SJSA1 (cell line): ENCODE measurements around the gene IRF7. TPM values are rescaled to one million over a fixed set of nuclear protein-coding genes. Genes with fewer than 3 reads are reported as not detected.

Source experiments
- DNase-seq, 2 experiments: peaks; one replicate each; pipeline ENCODE4 v3.0.0-alpha.2; 2015 to 2020; ENCODE audit warnings: low spot score in 2 of 2, low read depth in 1 of 2
- H3K27ac ChIP-seq: fragments of 250-450 bp; sonication (Bioruptor Pico); 2 replicates; pipeline ENCODE4 v1.5.1; 2020; ENCODE audit warnings: mild to moderate bottlenecking, moderate library complexity
- H3K27me3 ChIP-seq: fragments of 250-450 bp; sonication (Bioruptor Pico); replicated peaks from 2 replicates; pipeline ENCODE4 v1.5.1; 2020; ENCODE audit warnings: mild to moderate bottlenecking, moderate library complexity
- H3K36me3 ChIP-seq: fragments of 250-450 bp; sonication (Bioruptor Pico); 2 replicates; pipeline ENCODE4 v1.5.1; 2020; ENCODE audit warnings: mild to moderate bottlenecking
- H3K4me1 ChIP-seq: fragments of 250-450 bp; sonication (Bioruptor Pico); replicated peaks from 2 replicates; pipeline ENCODE4 v1.6.1; 2021; ENCODE audit warnings: mild to moderate bottlenecking
- H3K4me3 ChIP-seq: fragments of 250-450 bp; sonication (Bioruptor Pico); 2 replicates; pipeline ENCODE4 v1.5.1; 2020; ENCODE audit warnings: mild to moderate bottlenecking
- H3K9me3 ChIP-seq: fragments of 250-450 bp; sonication (Bioruptor Pico); replicated peaks from 2 replicates; pipeline ENCODE4 v1.5.1; 2020; ENCODE audit warnings: mild to moderate bottlenecking
- total RNA-seq: library from RNA; depleted of rRNA; stranded (reverse); fragments of >200 nt; shearing (Covaris generic); gene quantifications from 2 replicates; pipeline ENCODE4 v1.2.3, GENCODE V29; 2014

The IRF7 gene
- total RNA-seq, 1 experiment from 2014 or later: 4.3 TPM

DNA sequence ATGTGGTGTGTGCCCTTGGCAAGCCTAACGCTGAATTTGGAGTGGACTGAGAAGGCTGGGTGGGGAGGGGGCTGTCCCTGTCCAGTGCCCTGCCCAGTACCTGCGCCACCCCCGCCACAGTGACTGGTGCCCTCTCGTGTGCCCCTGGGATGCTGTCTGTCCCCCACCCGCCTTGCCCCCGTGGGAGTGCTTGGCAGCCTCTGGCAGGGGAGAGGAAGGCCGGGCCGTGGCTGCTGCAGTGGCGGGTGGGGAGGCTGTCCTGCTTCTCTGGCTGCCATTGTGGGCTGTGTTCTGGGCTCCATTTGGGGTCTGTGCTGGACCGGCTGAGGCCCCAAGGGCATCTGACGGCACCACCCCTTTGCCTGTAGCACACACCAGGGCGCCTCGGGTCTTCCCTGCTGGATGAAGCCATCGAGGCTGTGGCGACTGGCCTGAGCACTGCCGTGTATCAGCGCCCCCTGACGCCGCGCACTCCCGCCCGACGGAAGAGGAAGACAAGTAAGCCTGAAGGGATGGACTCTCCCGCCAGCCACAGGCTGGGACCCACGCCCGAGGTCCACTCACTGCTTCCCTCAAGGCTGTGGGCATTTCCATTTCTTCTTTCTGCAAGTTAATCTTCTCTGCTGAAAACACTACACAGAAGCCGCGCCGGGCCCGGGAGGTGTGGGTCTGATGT is 17.6 kb downstream of the IRF7 start:
- Histone ChIP-seq H3K4me1 (no peaks in the 10 kb centered on the region), H3K9me3 (no peaks in the 10 kb centered on the region), H3K36me3 (peaks cover 31% of the 10 kb centered on the region), H3K27ac (no peak overlapping the region), H3K27me3 (no peaks in the 10 kb centered on the region), H3K4me3 (no peak overlapping the region)
- no peak for DNase-seq

DNA sequence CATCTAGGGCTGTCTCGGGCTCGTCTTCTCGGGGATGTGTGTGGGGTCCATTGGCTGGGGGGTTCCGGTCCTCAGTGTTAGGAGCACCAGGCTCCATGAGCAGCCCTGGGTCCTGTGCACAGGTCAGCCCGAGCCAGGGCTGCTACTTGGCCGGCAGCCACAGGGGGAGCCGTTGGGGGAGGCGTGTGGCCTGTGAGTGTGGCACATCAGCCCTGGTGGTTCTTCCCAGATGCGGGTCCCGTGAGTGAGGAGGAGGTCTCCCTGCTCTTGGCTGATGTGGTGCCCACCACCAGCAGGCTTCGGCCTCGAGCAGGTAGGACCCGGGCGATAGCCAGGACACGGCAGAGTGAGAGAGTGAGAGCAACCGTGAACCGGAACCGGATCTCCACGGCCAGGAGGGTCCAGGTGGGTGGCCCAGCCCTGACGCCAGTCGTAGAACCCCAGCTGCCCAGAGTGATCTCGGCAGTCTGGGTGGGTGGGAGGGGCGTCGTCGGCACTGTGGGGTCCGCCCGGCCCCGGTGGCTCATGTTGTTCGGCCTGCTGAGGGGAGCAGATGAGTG is 18.5 kb downstream of the IRF7 start:
- Histone ChIP-seq H3K9me3 (no peaks in the 10 kb centered on the region), H3K27ac (no peak overlapping the region), H3K4me1 (no peaks in the 10 kb centered on the region), H3K36me3 (peaks cover 36% of the 10 kb centered on the region), H3K27me3 (no peaks in the 10 kb centered on the region), H3K4me3 (no peak overlapping the region)
- no peak for DNase-seq

DNA sequence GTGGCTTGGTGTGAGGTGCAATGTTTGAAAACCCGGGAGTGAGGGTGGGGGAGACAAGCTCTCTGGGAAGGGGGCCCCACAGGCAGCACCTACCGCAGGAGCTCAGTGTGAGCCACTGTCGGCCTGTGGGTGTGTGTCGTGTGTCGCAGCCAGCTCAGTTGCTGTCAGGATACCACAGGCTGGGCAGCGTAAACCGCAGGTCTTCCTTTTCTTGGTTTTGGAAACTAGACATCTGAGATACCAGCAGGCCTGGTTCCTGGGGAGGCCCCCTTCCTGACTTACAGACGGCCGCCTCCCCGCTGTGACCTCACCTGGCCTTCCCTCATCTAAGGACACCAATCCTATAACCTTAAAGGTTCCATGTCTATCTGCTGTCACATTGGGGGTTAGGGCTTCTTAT is 19.4 kb downstream of the IRF7 start:
- no peaks in the 10 kb centered on the region for H3K9me3 ChIP-seq
- peaks cover 28% of the 10 kb centered on the region for H3K36me3 ChIP-seq
- DNase-seq: no peak

DNA sequence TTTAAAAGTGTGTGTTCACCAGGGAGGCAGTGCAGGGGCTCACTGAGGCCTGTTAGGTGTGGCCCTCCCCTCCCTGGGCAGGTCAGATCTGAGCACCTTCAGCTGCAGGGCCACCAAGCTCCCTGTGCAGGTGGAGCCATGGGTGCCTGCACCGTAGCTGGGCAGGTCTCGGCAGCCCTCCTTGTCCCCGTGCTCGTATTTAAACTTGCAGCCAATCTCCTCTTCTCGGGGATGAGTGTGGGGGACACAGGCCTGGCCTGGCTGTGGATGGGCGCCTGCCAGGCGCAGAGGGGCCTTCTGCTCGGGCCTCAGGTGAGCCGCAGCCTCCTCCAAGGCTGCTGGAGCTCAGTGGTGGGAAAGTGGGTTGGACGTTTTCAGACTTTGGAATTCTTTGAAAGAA is 20.4 kb downstream of the IRF7 start:
- Histone ChIP-seq H3K27me3 (no peaks in the 10 kb centered on the region), H3K27ac (no peak overlapping the region), H3K4me3 (no peak overlapping the region), H3K4me1 (no peaks in the 10 kb centered on the region), H3K36me3 (peaks cover 28% of the 10 kb centered on the region), H3K9me3 (no peaks in the 10 kb centered on the region)
- no peak for DNase-seq

More for the DNA sequence above, 19.4 kb downstream of the IRF7 start:
- H3K4me3 ChIP-seq: no peak overlapping the region
- no peaks in the 10 kb centered on the region for H3K4me1 ChIP-seq
- H3K27ac ChIP-seq: no peak overlapping the region
- no peaks in the 10 kb centered on the region for H3K27me3 ChIP-seq

DNA sequence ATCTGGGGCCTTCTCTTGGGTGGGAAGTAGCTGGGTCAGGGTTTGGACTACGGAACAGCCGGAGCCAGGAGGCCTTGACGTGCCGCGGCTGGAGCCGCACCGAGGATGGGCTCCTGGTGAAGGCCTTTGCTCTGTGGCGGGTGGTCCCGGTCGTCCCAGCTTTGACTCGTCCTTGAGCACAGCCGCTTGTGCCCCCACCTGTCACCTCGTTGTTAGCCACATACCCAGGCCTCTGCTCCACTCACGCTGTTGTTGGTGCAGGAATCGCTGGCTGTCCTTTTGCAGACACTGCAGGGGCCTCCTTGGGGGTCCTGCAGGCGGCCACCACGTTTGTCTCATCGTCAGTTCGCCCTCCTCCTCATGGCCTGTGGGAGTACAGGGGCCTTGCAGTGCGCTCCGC is 22.4 kb downstream of the IRF7 start:
- Histone ChIP-seq H3K36me3 (peaks cover 26% of the 10 kb centered on the region), H3K4me1 (no peaks in the 10 kb centered on the region), H3K9me3 (no peaks in the 10 kb centered on the region), H3K27ac (no peak overlapping the region), H3K4me3 (no peak overlapping the region), H3K27me3 (no peaks in the 10 kb centered on the region)
- no peak for DNase-seq

DNA sequence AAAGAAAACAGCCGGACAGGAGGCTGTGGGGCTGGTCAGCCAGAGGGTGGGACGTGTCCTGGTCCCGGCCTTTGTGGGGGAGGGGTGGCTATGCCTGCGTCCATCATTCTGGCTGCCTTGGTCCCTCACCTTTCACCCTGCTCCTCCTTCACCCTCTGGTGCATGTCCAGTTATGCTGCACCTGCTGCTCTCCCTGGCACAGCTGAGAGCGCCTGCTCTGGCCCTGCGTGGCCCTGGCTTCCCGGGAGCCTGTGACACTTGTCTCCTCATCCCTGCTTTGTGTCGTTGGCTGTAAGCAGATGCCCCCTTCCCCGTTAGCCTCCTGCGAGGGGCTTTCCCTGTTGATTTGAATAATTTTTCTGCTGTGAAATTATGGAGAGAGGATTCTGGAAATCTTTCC is 22.8 kb downstream of the IRF7 start:
- Histone ChIP-seq H3K4me3 (no peak overlapping the region), H3K36me3 (peaks cover 30% of the 10 kb centered on the region)
- no peak for DNase-seq

DNA sequence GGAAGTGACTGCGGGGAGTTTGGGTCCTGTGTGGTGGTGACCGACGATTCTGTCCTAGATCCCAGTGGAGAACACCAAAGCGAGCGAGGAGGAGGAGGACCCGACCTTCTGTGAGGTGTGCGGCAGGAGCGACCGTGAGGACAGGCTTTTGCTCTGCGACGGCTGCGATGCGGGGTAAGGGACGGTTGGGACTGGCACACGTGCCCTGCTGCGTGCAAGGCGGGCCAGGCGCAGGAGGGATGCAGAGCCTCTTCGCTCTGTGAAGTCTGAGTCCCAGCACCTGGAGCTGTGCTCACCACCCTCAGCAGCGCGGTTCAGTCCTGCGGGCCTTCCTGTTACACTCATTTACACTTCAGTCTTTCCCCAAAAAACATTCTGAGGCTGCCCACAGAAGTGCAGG is 23.2 kb downstream of the IRF7 start:
- no peaks in the 10 kb centered on the region for H3K9me3 ChIP-seq
- H3K27me3 ChIP-seq: no peaks in the 10 kb centered on the region
- no peak for DNase-seq
- no peak overlapping the region for H3K27ac ChIP-seq
- H3K36me3 ChIP-seq: peaks cover 35% of the 10 kb centered on the region
- no peak overlapping the region for H3K4me3 ChIP-seq
- no peaks in the 10 kb centered on the region for H3K4me1 ChIP-seq

More for the DNA sequence above, 22.8 kb downstream of the IRF7 start:
- no peaks in the 10 kb centered on the region for H3K4me1 ChIP-seq
- H3K9me3 ChIP-seq: no peaks in the 10 kb centered on the region
- no peaks in the 10 kb centered on the region for H3K27me3 ChIP-seq
- H3K27ac ChIP-seq: no peak overlapping the region

DNA sequence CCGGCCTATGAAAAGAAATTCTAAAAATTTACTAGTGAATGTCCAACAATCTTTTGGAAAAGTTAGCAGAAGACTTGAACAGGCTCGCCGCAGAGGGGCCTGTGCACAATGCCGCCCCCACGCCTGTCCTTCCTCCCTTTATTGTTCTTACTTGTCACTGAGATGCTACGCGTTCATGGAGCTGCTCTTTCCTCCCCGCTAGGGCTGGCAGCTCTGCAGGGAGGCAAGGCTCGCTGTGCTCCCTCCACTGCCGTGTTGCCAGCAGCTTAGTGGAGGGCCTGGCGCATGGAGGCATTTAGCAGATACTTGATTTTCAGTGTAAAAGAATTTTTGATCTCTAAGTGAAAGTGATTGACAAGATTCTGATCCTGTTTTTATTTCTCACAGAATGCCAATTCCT is 24.8 kb downstream of the IRF7 start:
- H3K4me1 ChIP-seq: no peaks in the 10 kb centered on the region

DNA sequence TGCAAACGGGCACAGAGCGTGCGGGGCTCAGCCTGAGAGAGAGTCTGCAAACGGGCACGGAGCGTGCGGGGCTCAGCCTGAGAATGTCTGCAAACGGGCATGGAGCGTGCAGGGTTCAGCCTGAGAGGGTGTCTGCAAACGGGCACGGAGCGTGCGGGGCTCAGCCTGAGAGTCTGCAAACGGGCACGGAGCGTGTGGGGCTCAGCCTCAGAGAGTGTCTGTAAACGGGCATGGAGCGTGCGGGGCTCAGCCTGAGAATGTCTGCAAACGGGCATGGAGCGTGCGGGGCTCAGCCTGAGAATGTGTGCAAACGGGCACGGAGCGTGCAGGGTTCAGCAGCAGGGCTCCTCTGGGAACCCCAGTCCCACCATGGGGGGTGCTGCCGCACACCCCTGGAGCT is 26.0 kb downstream of the IRF7 start:
- peaks cover 31% of the 10 kb centered on the region for H3K36me3 ChIP-seq
- no peak for DNase-seq

More for the DNA sequence above, 24.8 kb downstream of the IRF7 start:
- Histone ChIP-seq H3K4me3 (no peak overlapping the region), H3K27ac (no peak overlapping the region), H3K9me3 (no peaks in the 10 kb centered on the region), H3K36me3 (peaks cover 31% of the 10 kb centered on the region), H3K27me3 (no peaks in the 10 kb centered on the region)
- DNase-seq: no peak

DNA sequence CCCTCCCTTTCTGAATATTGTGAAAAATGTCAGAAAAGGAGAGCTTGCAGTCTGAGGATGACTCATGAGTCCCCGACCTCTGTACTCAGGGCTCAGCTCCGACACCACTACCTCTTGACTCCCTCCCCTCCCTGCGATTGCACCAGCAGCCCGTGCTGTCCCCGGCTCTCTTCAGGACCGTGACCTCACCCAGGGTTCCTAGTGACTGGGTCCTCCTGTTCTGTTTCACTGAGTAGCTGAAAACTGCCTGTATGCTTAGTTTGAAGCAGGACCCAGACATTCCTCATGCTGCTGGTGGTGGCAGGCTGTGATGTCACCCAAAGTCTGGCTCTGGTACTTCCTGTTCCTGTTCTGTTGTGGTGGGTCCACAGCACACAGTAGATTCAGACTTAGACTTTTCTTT is 27.8 kb downstream of the IRF7 start:
- Histone ChIP-seq H3K4me1 (no peaks in the 10 kb centered on the region), H3K4me3 (no peak overlapping the region), H3K36me3 (peaks cover 29% of the 10 kb centered on the region), H3K27me3 (no peaks in the 10 kb centered on the region), H3K27ac (no peak overlapping the region), H3K9me3 (no peaks in the 10 kb centered on the region)
- DNase-seq: no peak

More for the DNA sequence above, 26.0 kb downstream of the IRF7 start:
- no peak overlapping the region for H3K4me3 ChIP-seq
- no peaks in the 10 kb centered on the region for H3K9me3 ChIP-seq
- no peaks in the 10 kb centered on the region for H3K4me1 ChIP-seq
- H3K27ac ChIP-seq: no peak overlapping the region
- no peaks in the 10 kb centered on the region for H3K27me3 ChIP-seq

DNA sequence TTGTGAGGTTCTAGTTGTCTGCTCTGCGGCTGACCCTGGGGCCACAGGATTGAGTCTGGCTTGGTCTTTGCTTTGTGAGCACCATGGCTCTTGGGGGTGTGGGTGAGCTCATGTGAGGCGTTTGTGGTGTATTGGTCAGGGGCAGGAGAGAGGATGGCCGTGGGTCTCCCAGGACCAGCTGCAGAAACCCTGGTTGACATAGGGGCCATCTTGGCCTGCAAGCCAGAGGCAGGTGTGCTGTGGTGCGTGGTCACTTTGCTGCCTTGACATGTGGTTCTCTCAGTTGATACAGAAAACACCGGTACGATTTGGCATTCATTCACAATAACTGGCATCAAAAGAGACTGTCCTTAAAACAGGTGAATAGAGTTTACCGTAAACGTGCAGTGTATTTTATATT is 28.2 kb downstream of the IRF7 start:
- no peak overlapping the region for H3K4me3 ChIP-seq
- H3K27ac ChIP-seq: no peak overlapping the region
- H3K4me1 ChIP-seq: no peaks in the 10 kb centered on the region
- no peak for DNase-seq
- no peaks in the 10 kb centered on the region for H3K27me3 ChIP-seq
- no peaks in the 10 kb centered on the region for H3K9me3 ChIP-seq
- peaks cover 27% of the 10 kb centered on the region for H3K36me3 ChIP-seq

DNA sequence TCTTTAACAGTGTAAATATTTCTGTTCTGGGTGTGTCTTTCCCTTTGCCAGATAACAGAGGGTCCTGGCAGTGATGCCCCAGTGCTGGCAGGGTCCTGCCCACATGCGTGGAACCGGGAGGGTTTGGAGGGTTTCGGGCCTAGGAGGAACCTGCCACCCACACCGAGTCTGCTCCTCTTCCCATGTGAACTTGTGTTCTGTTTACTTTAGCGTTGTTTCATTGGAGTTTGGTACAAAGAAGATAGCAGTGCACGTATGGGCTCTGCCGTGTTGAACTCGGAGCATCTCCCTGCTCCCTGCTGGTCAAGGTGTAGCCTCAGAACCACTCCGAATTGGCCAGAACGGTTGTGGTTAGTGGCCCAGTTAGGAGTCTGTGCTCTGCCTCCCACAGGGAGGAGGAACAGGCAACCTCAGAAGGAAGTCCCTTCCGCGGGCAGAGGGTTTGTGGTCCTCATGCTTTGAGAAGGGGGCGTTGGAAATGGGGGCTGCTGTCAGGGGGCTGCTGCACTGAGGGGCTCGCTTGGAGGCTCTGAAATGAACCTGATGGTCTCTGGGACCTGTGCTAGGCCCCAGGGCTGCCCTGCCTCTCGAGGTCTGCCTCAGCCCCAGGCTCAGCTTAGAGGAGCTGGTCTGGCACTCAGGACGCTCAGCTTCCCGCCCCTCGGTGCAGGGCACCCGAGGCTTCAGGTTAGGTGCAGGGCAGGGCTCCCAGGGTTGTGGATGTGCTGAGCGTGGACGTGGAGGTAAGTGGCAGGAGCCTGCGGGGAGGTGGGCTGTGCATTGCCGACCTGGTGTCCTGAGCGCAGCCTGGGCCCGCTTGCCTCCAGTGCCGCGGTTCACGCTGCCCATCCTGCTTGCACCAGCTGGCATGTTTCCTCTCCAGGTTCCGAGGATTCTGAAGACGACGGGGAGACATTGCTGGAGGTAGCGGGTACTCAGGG is 29.1 kb downstream of the IRF7 start:
- H3K27ac ChIP-seq: no peak overlapping the region
- no peak overlapping the region for H3K4me3 ChIP-seq
- peaks cover 24% of the 10 kb centered on the region for H3K36me3 ChIP-seq
- no peaks in the 10 kb centered on the region for H3K27me3 ChIP-seq
- DNase-seq: no peak
- H3K4me1 ChIP-seq: no peaks in the 10 kb centered on the region
- H3K9me3 ChIP-seq: no peaks in the 10 kb centered on the region

DNA sequence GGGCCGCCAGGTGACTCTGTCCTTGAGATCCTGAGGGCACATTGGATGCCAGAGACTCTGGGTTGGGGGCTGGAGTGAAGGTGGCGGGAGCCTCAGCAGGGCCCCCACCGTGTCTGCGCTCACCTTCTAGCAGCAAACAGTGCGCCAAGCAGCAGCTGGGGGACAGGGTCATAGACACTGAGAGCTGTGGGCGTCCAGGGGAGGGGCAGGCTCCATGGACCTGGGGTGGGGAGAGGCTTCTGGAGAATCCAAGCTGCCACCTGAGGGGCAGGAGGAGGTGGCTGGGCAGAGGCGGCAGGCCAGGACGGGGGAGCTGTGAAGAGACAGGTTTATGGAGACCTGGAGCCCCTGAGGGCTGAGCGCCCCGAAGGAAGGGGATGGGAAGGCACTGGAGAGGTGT is 31.5 kb downstream of the IRF7 start:
- H3K36me3 ChIP-seq: peaks cover 24% of the 10 kb centered on the region
- no peak for DNase-seq
- H3K27me3 ChIP-seq: no peaks in the 10 kb centered on the region
- H3K27ac ChIP-seq: no peak overlapping the region
- H3K4me3 ChIP-seq: no peak overlapping the region
- H3K4me1 ChIP-seq: no peaks in the 10 kb centered on the region
- no peaks in the 10 kb centered on the region for H3K9me3 ChIP-seq

DNA sequence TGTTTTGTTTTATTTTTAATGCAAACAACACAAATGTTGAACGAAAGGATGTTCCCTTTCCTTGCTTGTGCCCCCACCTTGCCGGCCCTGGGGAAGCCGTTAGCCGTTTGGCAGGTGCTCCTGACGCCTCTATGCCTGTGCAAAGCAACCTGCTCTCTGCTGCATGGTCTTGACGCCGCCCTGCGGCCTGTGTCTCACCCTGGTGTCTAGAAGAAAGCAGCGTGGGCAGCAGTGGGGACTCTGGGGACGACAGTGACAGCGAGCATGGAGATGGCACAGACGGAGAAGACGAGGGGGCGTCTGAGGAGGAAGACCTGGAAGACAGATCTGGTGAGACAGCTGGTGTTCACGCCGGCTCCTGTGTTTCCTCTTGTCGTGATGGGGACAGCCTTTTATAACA is 34.0 kb downstream of the IRF7 start:
- no peak overlapping the region for H3K4me3 ChIP-seq
- H3K36me3 ChIP-seq: peaks cover 8% of the 10 kb centered on the region
- H3K27me3 ChIP-seq: no peaks in the 10 kb centered on the region
- H3K9me3 ChIP-seq: no peaks in the 10 kb centered on the region
- no peak overlapping the region for H3K27ac ChIP-seq
- DNase-seq: no peak
- peaks cover 7% of the 10 kb centered on the region; the same call in 1 of the 2 replicates for H3K4me1 ChIP-seq
